Fibroblast of pulmonary artery (primary cell): Measurements from ENCODE around the gene GNG5.

Experiments used
- DNase-seq: peaks from one replicate; pipeline ENCODE4 v3.0.0-alpha.2; 2010; ENCODE audit warnings: low read depth
- H3K4me3 ChIP-seq: replicated peaks from 2 replicates; pipeline ENCODE4 v1.5.1; 2011; ENCODE audit warnings: low read depth, mild to moderate bottlenecking, control low read depth, low read length, moderate library complexity
- CTCF ChIP-seq: IDR thresholded peaks from 2 replicates; pipeline ENCODE4 v1.5.1; 2011; ENCODE audit warnings: mild to moderate bottlenecking, control low read depth, low read length, inconsistent platforms; ENCODE audit errors: missing control alignments

The GNG5 gene

GRCh38 chr1:84505493-84506001, 834 bp downstream of the GNG5 start:
- peak; percentile 71 for DNase-seq
- TF ChIP-seq CTCF: no peak
- peak overlapping the region; percentile 67 for H3K4me3 ChIP-seq

- H3K4me3 ChIP-seq: peak overlapping the region; percentile 67
- DNase-seq: peak; percentile 65
- peak; percentile 19 for TF ChIP-seq CTCF
Observed at GRCh38 chr1:84504580-84505492, 1.5 kb downstream of the GNG5 start.

GRCh38 chr1:84502927-84503326, 3.5 kb downstream of the GNG5 start:
- TF ChIP-seq CTCF: no peak
- DNase-seq: no peak
- no peak overlapping the region for H3K4me3 ChIP-seq

- H3K4me3 ChIP-seq: no peak overlapping the region
- no peak for TF ChIP-seq CTCF
- DNase-seq: no peak
Observed at GRCh38 chr1:84497631-84498275, 8.6 kb downstream of the GNG5 start.

GRCh38 chr1:84496498-84496897, 9.9 kb downstream of the GNG5 start:
- no peak overlapping the region for H3K4me3 ChIP-seq

GRCh38 chr1:84493747-84494146, 12.6 kb downstream of the GNG5 start:
- no peak for TF ChIP-seq CTCF
- DNase-seq: no peak
- no peak overlapping the region for H3K4me3 ChIP-seq

More at GRCh38 chr1:84496498-84496897, 9.9 kb downstream of the GNG5 start:
- no peak for DNase-seq
- no peak for TF ChIP-seq CTCF
